Measurements from ENCODE around the gene RASL12. TPM values are rescaled to one million over a fixed set of nuclear protein-coding genes. Genes with fewer than 3 reads are reported as not detected.
A peak's percentile ranks its signal among the peaks of the same experiment; 100 is the strongest.

The RASL12 gene
- total RNA-seq, 2 donors from 2014 or later: 27.2 TPM

DNA sequence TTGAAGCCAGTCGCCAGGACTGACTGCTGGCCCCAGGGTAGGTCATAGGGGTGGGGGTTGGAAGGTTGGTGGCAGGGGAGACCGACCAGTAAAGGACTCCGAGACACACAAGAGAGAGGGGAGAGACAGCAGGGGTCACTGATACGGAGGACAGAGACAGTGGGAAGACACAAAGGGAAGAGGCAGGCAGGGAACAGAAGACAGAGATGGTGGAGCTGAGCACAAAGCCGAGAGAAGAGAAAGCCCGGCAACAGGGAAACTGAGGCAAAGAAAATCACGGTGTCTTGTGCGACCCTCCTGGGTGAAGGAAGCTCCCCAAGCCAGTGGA lies 510 bp downstream of the RASL12 start:
- Histone ChIP-seq H3K27me3 (ENCODE audit: control insufficient read depth, insufficient read depth, low read length, poor library complexity, severe bottlenecking) (no peaks in the 10 kb centered on the region), H3K27ac (ENCODE audit: low read depth, low read length) (peak overlapping the region; percentile 13), H3K36me3 (ENCODE audit: control insufficient read depth, insufficient read depth, low read length) (peaks cover 35% of the 10 kb centered on the region), H3K4me1 (ENCODE audit: control insufficient read depth, insufficient read depth, low read length) (peaks cover 8% of the 10 kb centered on the region), H3K9ac (ENCODE audit: extremely low read depth, low read length, poor library complexity, severe bottlenecking) (peak overlapping the region; percentile 88), H3K9me3 (ENCODE audit: control insufficient read depth, low read length) (no peaks in the 10 kb centered on the region), H3K4me3 (ENCODE audit: low read length) (peak overlapping the region; percentile 89)
- peak overlapping the region; percentile 97 for H3K27ac Mint-ChIP-seq
- peak overlapping the region; percentile 90 for H3K4me3 Mint-ChIP-seq
- H3K27me3 Mint-ChIP-seq (ENCODE audit: insufficient read depth): no peaks in the 10 kb centered on the region
- 1 to 3% methylated on average over 5 to 8 of the region's 8 CpGs for WGBS, 2 experiments (ENCODE audit: insufficient coverage in 1 of 2, insufficient read length in 1 of 2)
- no peaks in the 10 kb centered on the region for H3K9me3 Mint-ChIP-seq
- H3K4me1 Mint-ChIP-seq: peaks cover 27% of the 10 kb centered on the region
- DNase-seq: no peak
- peaks cover 21% of the 10 kb centered on the region for H3K36me3 Mint-ChIP-seq (ENCODE audit: low read depth)
- TF ChIP-seq, protein P1, sequence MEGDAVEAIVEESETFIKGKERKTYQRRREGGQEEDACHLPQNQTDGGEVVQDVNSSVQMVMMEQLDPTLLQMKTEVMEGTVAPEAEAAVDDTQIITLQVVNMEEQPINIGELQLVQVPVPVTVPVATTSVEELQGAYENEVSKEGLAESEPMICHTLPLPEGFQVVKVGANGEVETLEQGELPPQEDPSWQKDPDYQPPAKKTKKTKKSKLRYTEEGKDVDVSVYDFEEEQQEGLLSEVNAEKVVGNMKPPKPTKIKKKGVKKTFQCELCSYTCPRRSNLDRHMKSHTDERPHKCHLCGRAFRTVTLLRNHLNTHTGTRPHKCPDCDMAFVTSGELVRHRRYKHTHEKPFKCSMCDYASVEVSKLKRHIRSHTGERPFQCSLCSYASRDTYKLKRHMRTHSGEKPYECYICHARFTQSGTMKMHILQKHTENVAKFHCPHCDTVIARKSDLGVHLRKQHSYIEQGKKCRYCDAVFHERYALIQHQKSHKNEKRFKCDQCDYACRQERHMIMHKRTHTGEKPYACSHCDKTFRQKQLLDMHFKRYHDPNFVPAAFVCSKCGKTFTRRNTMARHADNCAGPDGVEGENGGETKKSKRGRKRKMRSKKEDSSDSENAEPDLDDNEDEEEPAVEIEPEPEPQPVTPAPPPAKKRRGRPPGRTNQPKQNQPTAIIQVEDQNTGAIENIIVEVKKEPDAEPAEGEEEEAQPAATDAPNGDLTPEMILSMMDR (conservative IDR thresholded peaks at IDR 0.05): no peak

DNA sequence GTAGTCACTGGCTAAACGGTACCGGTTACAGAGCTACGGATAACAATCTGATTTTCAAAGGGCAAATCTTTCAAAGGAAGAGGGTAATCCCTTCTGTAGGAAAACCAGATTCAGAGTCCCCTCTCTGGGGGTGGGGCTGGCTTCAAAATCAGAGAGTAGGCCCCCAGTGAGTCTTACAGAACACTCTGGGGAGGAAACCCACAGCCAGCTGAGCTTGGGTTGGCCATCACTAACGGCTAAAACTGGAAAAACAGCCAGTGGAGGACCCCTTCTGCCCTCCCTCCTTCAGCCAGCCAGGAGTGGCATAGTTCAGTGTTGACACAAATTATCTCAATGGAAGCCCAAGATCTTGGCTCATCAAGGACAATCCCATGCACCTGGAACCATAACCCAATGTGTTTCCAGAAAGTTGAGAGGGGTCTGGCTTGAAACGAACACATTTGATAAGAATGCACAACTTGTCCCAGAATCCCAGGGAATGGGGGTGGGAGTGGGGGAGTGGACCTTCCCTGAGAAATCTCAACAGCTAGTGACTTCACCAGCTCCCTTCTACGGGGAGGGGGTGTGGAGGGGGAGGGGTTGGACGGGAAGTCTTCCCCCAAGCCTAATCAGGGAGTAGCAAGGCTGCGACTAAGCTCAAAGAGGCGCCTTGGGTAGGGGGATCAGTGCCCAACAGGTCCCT lies 1.0 kb downstream of the RASL12 start:
- WGBS, 2 experiments (ENCODE audit: insufficient coverage in 1 of 2, insufficient read length in 1 of 2): 16 to 49% methylated on average over 4 to 8 of the region's 9 CpGs
- Histone ChIP-seq H3K27me3 (ENCODE audit: control insufficient read depth, insufficient read depth, low read length, poor library complexity, severe bottlenecking) (no peaks in the 10 kb centered on the region), H3K4me1 (ENCODE audit: control insufficient read depth, insufficient read depth, low read length) (peaks cover 8% of the 10 kb centered on the region), H3K27ac (ENCODE audit: low read depth, low read length) (peak overlapping the region; percentile 13), H3K9ac (ENCODE audit: extremely low read depth, low read length, poor library complexity, severe bottlenecking) (peak overlapping the region; percentile 88), H3K4me3 (ENCODE audit: low read length) (peak overlapping the region; percentile 89), H3K36me3 (ENCODE audit: control insufficient read depth, insufficient read depth, low read length) (peaks cover 38% of the 10 kb centered on the region), H3K9me3 (ENCODE audit: control insufficient read depth, low read length) (no peaks in the 10 kb centered on the region)
- Mint-ChIP-seq H3K27me3 (ENCODE audit: insufficient read depth) (no peaks in the 10 kb centered on the region), H3K36me3 (ENCODE audit: low read depth) (peaks cover 25% of the 10 kb centered on the region), H3K27ac (peak overlapping the region; percentile 97), H3K4me3 (peak overlapping the region; percentile 90), H3K9me3 (no peaks in the 10 kb centered on the region), H3K4me1 (peaks cover 25% of the 10 kb centered on the region)
- TF ChIP-seq, protein P1 (conservative IDR thresholded peaks at IDR 0.05): no peak
- DNase-seq: peak; percentile 79

GRCh38 chr15:65066001-65066634 lies 1.7 kb downstream of the RASL12 start:
- WGBS, 2 experiments (ENCODE audit: insufficient coverage in 1 of 2, insufficient read length in 1 of 2): 33 to 34% methylated on average over 3 of the region's 3 CpGs
- Mint-ChIP-seq H3K27ac (no peak overlapping the region), H3K4me3 (peak overlapping the region; percentile 90)

More at GRCh38 chr15:65066001-65066634, 1.7 kb downstream of the RASL12 start:
- Histone ChIP-seq H3K36me3 (ENCODE audit: control insufficient read depth, insufficient read depth, low read length) (peaks cover 43% of the 10 kb centered on the region), H3K9ac (ENCODE audit: extremely low read depth, low read length, poor library complexity, severe bottlenecking) (peak overlapping the region; percentile 88), H3K4me1 (ENCODE audit: control insufficient read depth, insufficient read depth, low read length) (peaks cover 8% of the 10 kb centered on the region), H3K27me3 (ENCODE audit: control insufficient read depth, insufficient read depth, low read length, poor library complexity, severe bottlenecking) (no peaks in the 10 kb centered on the region), H3K9me3 (ENCODE audit: control insufficient read depth, low read length) (no peaks in the 10 kb centered on the region), H3K27ac (ENCODE audit: low read depth, low read length) (no peak overlapping the region), H3K4me3 (ENCODE audit: low read length) (peak overlapping the region; percentile 89)
- TF ChIP-seq, protein P1 (conservative IDR thresholded peaks at IDR 0.05): no peak
- H3K36me3 Mint-ChIP-seq (ENCODE audit: low read depth): peaks cover 31% of the 10 kb centered on the region
- DNase-seq: no peak
- no peaks in the 10 kb centered on the region for H3K27me3 Mint-ChIP-seq (ENCODE audit: insufficient read depth)
- H3K4me1 Mint-ChIP-seq: peaks cover 21% of the 10 kb centered on the region
- H3K9me3 Mint-ChIP-seq: no peaks in the 10 kb centered on the region

All from endodermal cell (in vitro differentiated cells).